Activated T-cell treated with anti-CD3 and anti-CD28 coated beads, Interleukin-2, amount 50 U/mL, for 4 hours (primary cell): Measurements from ENCODE around the gene SPINT4. TPM values are rescaled to one million over a fixed set of nuclear protein-coding genes. Genes with fewer than 3 reads are reported as not detected.
"Not testable (repeated sequence)": the region's sequence is repeated elsewhere in the genome, so short reads cannot be mapped to it uniquely, and the experiment has no call there.

Experiments
- ATAC-seq, 2 donors: fragments of 200-7000 bp; cut with Tn5 transposase; one replicate each; pipeline ENCODE4 v1.10.0; 2021
- DNase-seq: peaks from one replicate; pipeline ENCODE4 v3.0.0-alpha.2; 2020
- H3K27me3 Mint-ChIP-seq: one replicate; pipeline ENCODE4 v1.8.0; 2021; ENCODE audit warnings: low read depth, mixed read lengths
- H3K36me3 Mint-ChIP-seq: one replicate; pipeline ENCODE4 v1.8.0; 2022; ENCODE audit warnings: mixed read lengths; ENCODE audit not compliant: insufficient read depth
- H3K4me1 Mint-ChIP-seq: one replicate; pipeline ENCODE4 v1.8.0; 2021; ENCODE audit warnings: low read depth, mixed read lengths
- H3K4me3 Mint-ChIP-seq: one replicate; pipeline ENCODE4 v1.8.0; 2021; ENCODE audit warnings: mild to moderate bottlenecking, moderate library complexity, mixed read lengths
- H3K9me3 Mint-ChIP-seq: one replicate; pipeline ENCODE4 v1.8.0; 2021; ENCODE audit warnings: mixed read lengths
- total RNA-seq, 3 donors: library from RNA; stranded (reverse); gene quantifications; one replicate each; pipeline ENCODE4 v1.2.1, GENCODE V29; 2021

SPINT4 gene
- total RNA-seq, 3 donors from 2014 or later = not detected

DNA sequence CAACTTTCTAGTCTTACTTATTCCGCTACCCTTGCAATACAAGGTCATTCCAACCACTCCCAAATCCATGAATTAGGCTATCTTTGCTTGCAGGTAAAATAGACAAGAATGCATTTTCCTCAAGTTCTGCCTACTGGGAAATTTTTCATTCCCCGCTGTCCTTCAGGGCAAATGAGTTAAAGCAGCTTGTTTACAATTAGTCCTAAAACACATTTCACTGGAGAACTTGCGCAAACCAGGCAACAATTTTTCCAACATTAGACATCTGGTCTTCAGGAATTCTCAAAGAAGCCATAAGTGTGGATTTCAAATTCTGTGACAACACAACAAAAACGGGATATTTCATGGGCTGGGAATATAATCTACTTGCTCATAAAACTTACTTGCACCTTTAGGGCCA is 20.4 kb downstream of the SPINT4 start:
- Mint-ChIP-seq H3K4me3 (no peak overlapping the region), H3K27me3 (peaks cover 6% of the 10 kb centered on the region), H3K9me3 (no peaks in the 10 kb centered on the region), H3K36me3 (no peaks in the 10 kb centered on the region), H3K4me1 (no peaks in the 10 kb centered on the region)
- DNase-seq (no peak), ATAC-seq (no peak)

GRCh38 chr20:45745015-45745414 is 22.9 kb downstream of the SPINT4 start:
- H3K36me3 Mint-ChIP-seq = no peaks in the 10 kb centered on the region
- H3K9me3 Mint-ChIP-seq = no peaks in the 10 kb centered on the region
- ATAC-seq (no peak), DNase-seq (no peak)
- peaks cover 14% of the 10 kb centered on the region for H3K27me3 Mint-ChIP-seq
- H3K4me3 Mint-ChIP-seq = no peak overlapping the region
- no peaks in the 10 kb centered on the region for H3K4me1 Mint-ChIP-seq

GRCh38 chr20:45751721-45752120 is 29.6 kb downstream of the SPINT4 start:
- peak overlapping the region; percentile 16 for H3K4me3 Mint-ChIP-seq
- peaks cover 12% of the 10 kb centered on the region for H3K27me3 Mint-ChIP-seq
- no peaks in the 10 kb centered on the region for H3K36me3 Mint-ChIP-seq
- peaks cover 7% of the 10 kb centered on the region for H3K9me3 Mint-ChIP-seq
- ATAC-seq (peak in 1 of 2 donors; percentile 38), DNase-seq (no peak)
- H3K4me1 Mint-ChIP-seq = peaks cover 21% of the 10 kb centered on the region

GRCh38 chr20:45752746-45753145 is 30.6 kb downstream of the SPINT4 start:
- H3K36me3 Mint-ChIP-seq = no peaks in the 10 kb centered on the region
- ATAC-seq (peak; percentile 85 to 87), DNase-seq (no peak)
- H3K4me1 Mint-ChIP-seq = peaks cover 21% of the 10 kb centered on the region
- H3K4me3 Mint-ChIP-seq = no peak overlapping the region
- H3K9me3 Mint-ChIP-seq = peaks cover 7% of the 10 kb centered on the region
- H3K27me3 Mint-ChIP-seq = peaks cover 12% of the 10 kb centered on the region

DNA sequence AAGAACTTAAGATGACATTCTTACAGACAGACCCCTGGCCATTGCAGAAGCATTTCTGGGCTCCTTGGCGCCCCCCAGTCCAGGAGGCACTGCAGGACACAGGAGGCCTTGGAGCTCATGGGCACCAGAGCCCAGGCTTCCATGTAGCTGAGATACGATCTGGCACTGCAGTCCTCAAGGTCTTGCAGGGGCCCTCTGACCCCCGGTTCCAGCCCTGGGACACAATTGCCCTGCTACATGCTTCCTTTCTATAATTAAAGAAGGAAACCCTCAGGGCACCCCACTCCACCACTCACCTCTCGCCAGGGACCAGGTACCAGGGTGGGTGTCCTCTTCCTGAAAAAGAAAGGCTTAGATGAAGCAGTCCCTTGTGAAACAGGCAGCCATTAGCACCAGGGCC is 35.9 kb downstream of the SPINT4 start:
- Mint-ChIP-seq H3K27me3 (peaks cover 11% of the 10 kb centered on the region), H3K36me3 (no peaks in the 10 kb centered on the region), H3K4me1 (peaks cover 5% of the 10 kb centered on the region), H3K4me3 (no peak overlapping the region), H3K9me3 (peaks cover 7% of the 10 kb centered on the region)
- no peak for ATAC-seq
- no peak for DNase-seq

GRCh38 chr20:45759921-45760320 is 37.8 kb downstream of the SPINT4 start:
- H3K27me3 Mint-ChIP-seq = peaks cover 11% of the 10 kb centered on the region
- not testable (repeated sequence) for H3K9me3 Mint-ChIP-seq, H3K36me3 Mint-ChIP-seq, DNase-seq, ATAC-seq, H3K4me1 Mint-ChIP-seq, H3K4me3 Mint-ChIP-seq

- not testable (repeated sequence) for DNase-seq, H3K4me3 Mint-ChIP-seq, H3K9me3 Mint-ChIP-seq, H3K4me1 Mint-ChIP-seq, ATAC-seq, H3K36me3 Mint-ChIP-seq
- peaks cover 11% of the 10 kb centered on the region for H3K27me3 Mint-ChIP-seq
These were observed 39.8 kb downstream of the SPINT4 start for GRCh38 chr20:45761966-45762365.

GRCh38 chr20:45764618-45765282 is 42.6 kb downstream of the SPINT4 start:
- not testable (repeated sequence) for H3K4me1 Mint-ChIP-seq, H3K36me3 Mint-ChIP-seq, DNase-seq, H3K27me3 Mint-ChIP-seq, ATAC-seq, H3K9me3 Mint-ChIP-seq, H3K4me3 Mint-ChIP-seq

DNA sequence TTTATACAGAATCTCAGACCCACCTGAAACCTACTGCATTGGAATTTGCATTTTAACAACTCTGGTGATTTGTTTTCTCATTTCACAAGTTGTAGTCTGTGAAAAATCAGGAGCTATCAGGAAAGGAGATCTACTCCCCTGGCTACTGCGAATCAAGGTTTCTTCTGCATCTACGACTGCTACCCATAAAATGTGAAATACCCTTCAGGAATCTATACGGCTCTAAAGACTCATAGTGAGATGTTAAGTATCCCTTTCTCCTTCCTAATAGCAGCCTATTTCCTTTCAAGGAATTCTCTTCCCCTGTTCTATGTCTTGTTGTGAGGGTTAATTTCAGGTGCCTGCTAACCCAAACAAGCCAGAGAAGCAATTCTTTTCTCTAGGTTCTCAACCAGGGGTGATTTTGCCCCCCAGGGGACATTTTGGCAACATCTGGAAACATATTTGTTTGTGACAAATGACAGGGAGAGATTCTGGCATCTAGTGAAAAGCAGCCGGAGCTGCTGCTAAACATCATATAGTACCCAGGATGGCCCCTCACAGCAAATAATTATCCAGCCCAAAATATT is 43.2 kb downstream of the SPINT4 start:
- Mint-ChIP-seq H3K9me3 (no peaks in the 10 kb centered on the region), H3K4me1 (no peaks in the 10 kb centered on the region), H3K4me3 (no peak overlapping the region), H3K36me3 (no peaks in the 10 kb centered on the region), H3K27me3 (peaks cover 7% of the 10 kb centered on the region)
- DNase-seq = no peak
- no peak for ATAC-seq

DNA sequence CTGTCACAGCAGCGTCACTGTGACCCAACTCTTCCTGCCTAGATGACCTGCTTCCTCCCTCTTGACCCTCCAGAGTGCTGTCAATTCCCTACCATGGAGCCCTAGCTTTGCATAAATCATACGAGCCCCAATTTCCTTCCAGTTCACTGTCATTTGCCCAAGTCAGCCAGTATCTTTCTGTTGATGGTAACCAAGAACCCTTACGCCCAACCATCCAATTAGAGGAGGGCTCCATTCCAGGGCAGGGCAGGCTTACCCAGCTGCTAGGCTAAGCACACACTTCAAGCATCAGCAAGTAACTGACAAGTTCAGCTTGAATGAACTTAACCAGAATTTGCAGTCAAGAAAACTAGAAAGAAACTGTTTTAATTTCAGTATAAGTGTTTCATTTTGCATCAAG is 43.8 kb downstream of the SPINT4 start:
- H3K36me3 Mint-ChIP-seq = no peaks in the 10 kb centered on the region
- H3K4me1 Mint-ChIP-seq = peaks cover 2% of the 10 kb centered on the region
- DNase-seq (no peak), ATAC-seq (no peak)
- peaks cover 2% of the 10 kb centered on the region for H3K27me3 Mint-ChIP-seq
- H3K9me3 Mint-ChIP-seq = no peaks in the 10 kb centered on the region
- no peak overlapping the region for H3K4me3 Mint-ChIP-seq

GRCh38 chr20:45768479-45768878 is 46.3 kb downstream of the SPINT4 start:
- ATAC-seq (no peak), DNase-seq (no peak)
- Mint-ChIP-seq H3K4me3 (no peak overlapping the region), H3K4me1 (peaks cover 4% of the 10 kb centered on the region), H3K9me3 (no peaks in the 10 kb centered on the region), H3K27me3 (peaks cover 2% of the 10 kb centered on the region), H3K36me3 (no peaks in the 10 kb centered on the region)

DNA sequence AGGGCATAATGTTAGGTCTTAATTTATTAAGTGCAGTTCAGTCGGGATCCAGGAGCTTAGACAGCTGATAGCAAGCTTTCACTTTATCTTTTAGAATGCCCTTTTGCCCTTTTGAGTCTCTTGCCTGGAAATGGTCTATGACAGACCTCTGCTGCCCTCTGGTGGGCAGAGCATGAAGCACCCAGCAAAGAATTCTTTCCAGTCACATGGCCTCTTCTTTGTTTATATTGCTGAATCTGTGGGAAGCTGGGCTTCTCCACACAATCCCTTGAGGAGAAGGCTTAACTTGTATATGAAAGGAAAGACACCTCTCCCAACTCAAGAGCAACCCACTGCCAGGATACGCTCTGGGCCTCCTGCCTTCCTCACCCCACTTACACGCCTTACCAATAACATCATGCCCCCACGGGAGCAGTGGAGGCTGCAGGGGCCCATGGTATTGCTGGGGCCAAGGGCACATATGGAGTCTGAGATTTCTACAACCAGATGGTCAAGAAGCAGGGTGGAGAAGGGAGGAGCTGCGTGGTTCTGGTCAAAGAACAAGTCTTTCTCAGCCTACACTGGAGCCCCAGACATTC is 49.1 kb downstream of the SPINT4 start:
- H3K4me3 Mint-ChIP-seq = no peak overlapping the region
- H3K4me1 Mint-ChIP-seq = peaks cover 4% of the 10 kb centered on the region
- peak; percentile 59 to 74 for ATAC-seq
- peaks cover 12% of the 10 kb centered on the region for H3K27me3 Mint-ChIP-seq
- no peaks in the 10 kb centered on the region for H3K9me3 Mint-ChIP-seq
- peak; percentile 77 for DNase-seq
- no peaks in the 10 kb centered on the region for H3K36me3 Mint-ChIP-seq

DNA sequence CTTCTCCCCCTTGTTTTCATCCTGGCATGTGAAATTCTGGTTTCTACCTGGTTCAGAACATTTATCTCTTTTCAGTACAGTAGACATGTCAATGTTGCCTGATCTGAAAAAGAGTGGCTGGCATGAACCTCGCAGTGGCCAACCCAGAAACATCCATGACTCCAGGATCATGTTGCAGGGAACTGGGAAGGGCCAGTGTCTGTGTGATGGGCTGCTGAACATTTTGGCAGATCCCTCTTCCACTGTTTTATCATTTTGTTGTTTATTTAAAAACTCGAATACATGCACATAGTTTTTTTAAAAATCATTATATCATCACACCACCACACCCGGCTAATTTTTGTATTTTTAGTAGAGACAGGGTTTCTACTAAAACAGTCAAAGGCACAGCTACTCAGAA is 50.5 kb downstream of the SPINT4 start:
- H3K27me3 Mint-ChIP-seq = peaks cover 12% of the 10 kb centered on the region
- H3K36me3 Mint-ChIP-seq = no peaks in the 10 kb centered on the region
- ATAC-seq = no peak
- H3K9me3 Mint-ChIP-seq = no peaks in the 10 kb centered on the region
- DNase-seq = no peak
- H3K4me1 Mint-ChIP-seq = peaks cover 4% of the 10 kb centered on the region
- no peak overlapping the region for H3K4me3 Mint-ChIP-seq

DNA sequence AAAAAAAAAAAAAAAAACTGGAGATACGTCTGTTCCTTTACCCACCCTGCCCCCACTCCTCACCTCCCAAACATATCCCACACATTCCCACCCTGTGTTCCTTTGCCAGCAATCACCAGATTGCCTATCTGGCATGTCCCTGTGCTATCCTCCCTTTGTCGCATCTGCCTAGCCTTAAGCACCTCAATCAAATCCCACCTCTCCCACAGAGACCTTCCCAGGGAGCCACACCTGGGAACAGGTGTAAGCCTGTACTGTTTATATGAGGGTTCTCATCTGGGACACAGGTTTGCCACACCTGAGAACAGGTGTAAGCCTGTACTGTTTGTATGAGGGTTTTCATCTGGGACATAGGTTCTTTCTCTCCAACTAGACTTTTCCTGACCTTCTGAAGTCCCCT is 52.8 kb downstream of the SPINT4 start:
- DNase-seq (no peak), ATAC-seq (no peak)
- Mint-ChIP-seq H3K9me3 (no peaks in the 10 kb centered on the region), H3K27me3 (peaks cover 12% of the 10 kb centered on the region), H3K4me3 (no peak overlapping the region), H3K4me1 (peaks cover 4% of the 10 kb centered on the region), H3K36me3 (no peaks in the 10 kb centered on the region)

DNA sequence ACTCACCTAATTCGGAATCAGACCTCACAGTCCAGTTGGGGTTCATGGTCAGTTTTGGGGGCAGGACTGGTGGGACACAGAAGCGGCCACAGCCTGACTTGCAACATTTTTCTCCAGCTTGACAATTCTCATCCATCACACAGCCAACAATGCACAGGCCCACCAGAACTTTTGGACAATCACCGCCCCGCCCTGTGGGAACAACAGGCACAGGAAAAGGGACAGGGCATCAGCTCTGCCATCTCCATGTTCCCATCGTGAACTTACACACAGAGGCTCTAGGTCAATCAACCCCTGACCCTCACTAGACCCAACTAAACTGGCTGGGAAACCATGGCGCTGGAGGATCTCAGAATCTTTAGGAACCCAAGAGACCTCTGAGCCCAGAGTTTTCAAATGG is 53.3 kb downstream of the SPINT4 start:
- H3K9me3 Mint-ChIP-seq = no peaks in the 10 kb centered on the region
- H3K27me3 Mint-ChIP-seq = peaks cover 12% of the 10 kb centered on the region
- ATAC-seq (no peak), DNase-seq (no peak)
- peaks cover 4% of the 10 kb centered on the region for H3K4me1 Mint-ChIP-seq
- H3K4me3 Mint-ChIP-seq = no peak overlapping the region
- H3K36me3 Mint-ChIP-seq = no peaks in the 10 kb centered on the region
